GM20431 (cell line): ENCODE measurements around the gene LIMA1.
"Not testable (repeated sequence)": the region's sequence is repeated elsewhere in the genome, so short reads cannot be mapped to it uniquely, and the experiment has no call there.

Experiments used
- in situ Hi-C: fragments of 300-500 bp; cut with MseI, MboI; formaldehyde crosslinking; loops from one replicate; pipeline ENCODE4 v1.15.0; 2020; ENCODE audit warnings: low sequenced_read_pairs; ENCODE audit not compliant: unreplicated experiment

LIMA1 gene

GRCh38 chr12:50249464-50250182 lies 33.7 kb downstream of the LIMA1 start:
- in situ Hi-C loops, result no loop called here

GRCh38 chr12:50248883-50249282 lies 34.4 kb downstream of the LIMA1 start:
- in situ Hi-C loops, result no loop called here

- in situ Hi-C loops, result no loop called here
Measured at GRCh38 chr12:50248411-50248810, 34.9 kb downstream of the LIMA1 start.

GRCh38 chr12:50247665-50248064 lies 35.7 kb downstream of the LIMA1 start:
- in situ Hi-C loops, result not testable (repeated sequence)

GRCh38 chr12:50246873-50247612 lies 36.3 kb downstream of the LIMA1 start:
- in situ Hi-C loops, result no loop called here

- in situ Hi-C loops, result no loop called here
Measured at GRCh38 chr12:50246197-50246865, 37.0 kb downstream of the LIMA1 start.

GRCh38 chr12:50243507-50243906 lies 39.8 kb downstream of the LIMA1 start:
- in situ Hi-C loops, result no loop called here

GRCh38 chr12:50242751-50243191 lies 40.5 kb downstream of the LIMA1 start:
- in situ Hi-C loops, result no loop called here

GRCh38 chr12:50241178-50241577 lies 42.1 kb downstream of the LIMA1 start:
- in situ Hi-C loops, result no loop called here

- in situ Hi-C loops, result no loop called here
Measured at GRCh38 chr12:50240792-50241114, 42.6 kb downstream of the LIMA1 start.

GRCh38 chr12:50240096-50240791 lies 43.1 kb downstream of the LIMA1 start:
- in situ Hi-C loops, result no loop called here

- in situ Hi-C loops, result no loop called here
Measured at GRCh38 chr12:50239355-50239891, 43.9 kb downstream of the LIMA1 start.

GRCh38 chr12:50234347-50234746 lies 49.0 kb downstream of the LIMA1 start:
- in situ Hi-C loops, result no loop called here

GRCh38 chr12:50232771-50233209 lies 50.5 kb downstream of the LIMA1 start:
- in situ Hi-C loops, result no loop called here

- in situ Hi-C loops, result no loop called here
Measured at GRCh38 chr12:50232206-50232605, 51.1 kb downstream of the LIMA1 start.

GRCh38 chr12:50231346-50231745 lies 52.0 kb downstream of the LIMA1 start:
- in situ Hi-C loops, result no loop called here

GRCh38 chr12:50230217-50230616 lies 53.1 kb downstream of the LIMA1 start:
- in situ Hi-C loops, result no loop called here

- in situ Hi-C loops, result no loop called here
Measured at GRCh38 chr12:50224026-50224692, 59.2 kb downstream of the LIMA1 start.

- in situ Hi-C loops, result no loop called here
Measured at GRCh38 chr12:50222275-50222783, 61.0 kb downstream of the LIMA1 start.
